Myocyte (in vitro differentiated cells): ENCODE measurements around the gene PTRH2. TPM values are rescaled to one million over a fixed set of nuclear protein-coding genes. Genes with fewer than 3 reads are reported as not detected.
A peak's percentile ranks its signal among the peaks of the same experiment; 100 is the strongest.
"Not testable (repeated sequence)": the region's sequence is repeated elsewhere in the genome, so short reads cannot be mapped to it uniquely, and the experiment has no call there.

ENCODE experiments used
- DNase-seq: peaks from one replicate; pipeline ENCODE4 v3.0.0-alpha.2; 2012; ENCODE audit warnings: low read depth
- total RNA-seq: library from RNA; depleted of rRNA; stranded (reverse); fragments of >200 nt; gene quantifications from 2 replicates; pipeline ENCODE4 v1.2.3, GENCODE V29; 2014

Gene PTRH2
- total RNA-seq, 1 donor from 2014 or later: 37.9 TPM

- no peak for DNase-seq
Measured at GRCh38 chr17:59671386-59671785, 35.8 kb downstream of the PTRH2 start.

GRCh38 chr17:59669944-59670343 is 37.3 kb downstream of the PTRH2 start:
- DNase-seq: no peak

- DNase-seq: no peak
Measured at GRCh38 chr17:59669411-59669810, 37.8 kb downstream of the PTRH2 start.

GRCh38 chr17:59668816-59669215 is 38.4 kb downstream of the PTRH2 start:
- DNase-seq: peak; percentile 64

- DNase-seq: peak; percentile 59
Measured at GRCh38 chr17:59666235-59666634, 41.0 kb downstream of the PTRH2 start.

GRCh38 chr17:59656624-59657023 is 50.6 kb downstream of the PTRH2 start:
- DNase-seq: not testable (repeated sequence)

- DNase-seq: peak; percentile 19
Measured at GRCh38 chr17:59652119-59652518, 55.1 kb downstream of the PTRH2 start.

- peak; percentile 51 for DNase-seq
Measured at GRCh38 chr17:59651346-59651745, 55.9 kb downstream of the PTRH2 start.

GRCh38 chr17:59650642-59651041 is 56.6 kb downstream of the PTRH2 start:
- no peak for DNase-seq

- DNase-seq: no peak
Measured at GRCh38 chr17:59649886-59650285, 57.3 kb downstream of the PTRH2 start.

Other genes starting within 250 kb of the PTRH2 start
- gene DHX40, start 141.8 kb downstream of the PTRH2 start, total RNA-seq: 29.8 and 37.1 TPM in 2 replicates
- 338 and 354 TPM in 2 replicates for gene CLTC, start 87.5 kb downstream of the PTRH2 start, total RNA-seq
- gene VMP1, start 224 bp upstream of the PTRH2 start, total RNA-seq: 234 and 277 TPM in 2 replicates
- gene TUBD1, start 185.5 kb upstream of the PTRH2 start, total RNA-seq: 2.3 and 5.9 TPM in 2 replicates
- 24.8 and 26.2 TPM in 2 replicates for gene RPS6KB1, start 185.7 kb upstream of the PTRH2 start, total RNA-seq